ENCODE data around the gene LHCGR. TPM values are rescaled to one million over a fixed set of nuclear protein-coding genes. Genes with fewer than 3 reads are reported as not detected.

The LHCGR gene
- total RNA-seq, 4 donors from 2014 or later: not detected

DNA sequence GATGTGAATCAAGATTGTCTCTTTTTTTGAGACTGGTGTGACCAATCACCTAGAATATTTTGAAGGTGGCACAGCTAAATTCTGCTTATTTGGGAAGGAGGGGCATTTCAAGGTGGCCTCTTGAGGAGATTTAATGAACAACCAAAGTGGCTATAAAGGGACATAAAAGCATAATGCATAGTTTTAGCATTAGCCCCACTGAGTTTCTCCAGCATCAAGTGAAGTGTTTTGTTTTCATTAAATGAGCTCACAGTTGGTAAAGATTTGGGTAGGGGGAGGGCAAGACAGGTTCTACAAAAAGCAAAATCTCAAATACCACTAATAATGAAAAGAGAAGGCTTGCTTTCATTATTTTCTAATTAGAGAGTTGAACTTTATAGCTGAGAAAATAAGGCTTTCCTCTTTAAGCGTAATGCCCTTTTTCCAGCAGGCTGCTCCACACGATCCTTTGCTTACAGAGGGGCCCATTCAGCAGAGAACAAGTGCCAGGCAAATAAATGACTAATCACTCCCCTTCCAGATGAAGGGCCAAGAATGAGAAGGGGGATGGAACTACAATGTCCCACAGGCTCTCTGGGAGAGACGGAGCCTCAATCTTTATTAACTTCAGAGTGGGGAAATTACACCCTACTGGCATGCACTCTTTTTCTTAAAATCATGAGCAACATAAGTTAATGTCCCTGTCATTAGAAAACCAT is 35.9 kb downstream of the LHCGR start:
- 71% methylated on average over 3 of the region's 3 CpGs for WGBS
- no peaks in the 10 kb centered on the region for H3K9me3 ChIP-seq
- no peak for TF ChIP-seq POLR2A (IDR thresholded peaks at IDR 0.05)
- no peak for TF ChIP-seq EP300 (IDR thresholded peaks at IDR 0.05)
- TF ChIP-seq POLR2AphosphoS5 (IDR thresholded peaks at IDR 0.05): no peak
- TF ChIP-seq, protein P1, sequence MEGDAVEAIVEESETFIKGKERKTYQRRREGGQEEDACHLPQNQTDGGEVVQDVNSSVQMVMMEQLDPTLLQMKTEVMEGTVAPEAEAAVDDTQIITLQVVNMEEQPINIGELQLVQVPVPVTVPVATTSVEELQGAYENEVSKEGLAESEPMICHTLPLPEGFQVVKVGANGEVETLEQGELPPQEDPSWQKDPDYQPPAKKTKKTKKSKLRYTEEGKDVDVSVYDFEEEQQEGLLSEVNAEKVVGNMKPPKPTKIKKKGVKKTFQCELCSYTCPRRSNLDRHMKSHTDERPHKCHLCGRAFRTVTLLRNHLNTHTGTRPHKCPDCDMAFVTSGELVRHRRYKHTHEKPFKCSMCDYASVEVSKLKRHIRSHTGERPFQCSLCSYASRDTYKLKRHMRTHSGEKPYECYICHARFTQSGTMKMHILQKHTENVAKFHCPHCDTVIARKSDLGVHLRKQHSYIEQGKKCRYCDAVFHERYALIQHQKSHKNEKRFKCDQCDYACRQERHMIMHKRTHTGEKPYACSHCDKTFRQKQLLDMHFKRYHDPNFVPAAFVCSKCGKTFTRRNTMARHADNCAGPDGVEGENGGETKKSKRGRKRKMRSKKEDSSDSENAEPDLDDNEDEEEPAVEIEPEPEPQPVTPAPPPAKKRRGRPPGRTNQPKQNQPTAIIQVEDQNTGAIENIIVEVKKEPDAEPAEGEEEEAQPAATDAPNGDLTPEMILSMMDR (IDR thresholded peaks at IDR 0.05): no peak
- no peak for DNase-seq (ENCODE audit: low spot score in 2 of 2)
- no peaks in the 10 kb centered on the region for H3K36me3 ChIP-seq
- H3K4me1 ChIP-seq: no peaks in the 10 kb centered on the region
- H3K27ac ChIP-seq: no peak overlapping the region
- H3K27me3 ChIP-seq: no peaks in the 10 kb centered on the region
- H3K4me3 ChIP-seq: no peak overlapping the region

- Histone ChIP-seq H3K36me3 (no peaks in the 10 kb centered on the region), H3K9me3 (no peaks in the 10 kb centered on the region), H3K27me3 (no peaks in the 10 kb centered on the region), H3K4me1 (no peaks in the 10 kb centered on the region), H3K4me3 (no peak overlapping the region), H3K27ac (no peak overlapping the region)
- WGBS: 66% methylated on average over 3 of the region's 3 CpGs
- TF ChIP-seq, protein P1 (IDR thresholded peaks at IDR 0.05): no peak
- TF ChIP-seq EP300 (IDR thresholded peaks at IDR 0.05) (no peak), POLR2A (IDR thresholded peaks at IDR 0.05) (no peak), POLR2AphosphoS5 (IDR thresholded peaks at IDR 0.05) (no peak)
- DNase-seq (ENCODE audit: low spot score in 2 of 2): no peak
Measured at GRCh38 chr2:48717846-48718245, 37.7 kb downstream of the LHCGR start.

- Histone ChIP-seq H3K9me3 (no peaks in the 10 kb centered on the region), H3K36me3 (no peaks in the 10 kb centered on the region), H3K4me3 (no peak overlapping the region), H3K4me1 (no peaks in the 10 kb centered on the region), H3K27me3 (no peaks in the 10 kb centered on the region), H3K27ac (no peak overlapping the region)
- WGBS: 78% methylated on average over 1 of the region's 1 CpG
- no peak for DNase-seq (ENCODE audit: low spot score in 2 of 2)
- no peak for TF ChIP-seq POLR2AphosphoS5 (IDR thresholded peaks at IDR 0.05)
- TF ChIP-seq, protein P1 (IDR thresholded peaks at IDR 0.05): no peak
- TF ChIP-seq EP300 (IDR thresholded peaks at IDR 0.05): no peak
- TF ChIP-seq POLR2A (IDR thresholded peaks at IDR 0.05): no peak
Measured at GRCh38 chr2:48715956-48716355, 39.6 kb downstream of the LHCGR start.

GRCh38 chr2:48715042-48715899 is 40.3 kb downstream of the LHCGR start:
- no peak for DNase-seq (ENCODE audit: low spot score in 2 of 2)
- Histone ChIP-seq H3K4me3 (no peak overlapping the region), H3K27me3 (no peaks in the 10 kb centered on the region), H3K9me3 (no peaks in the 10 kb centered on the region), H3K36me3 (no peaks in the 10 kb centered on the region), H3K27ac (no peak overlapping the region), H3K4me1 (no peaks in the 10 kb centered on the region)
- TF ChIP-seq POLR2A (IDR thresholded peaks at IDR 0.05): no peak
- TF ChIP-seq EP300 (IDR thresholded peaks at IDR 0.05): no peak
- TF ChIP-seq, protein P1 (IDR thresholded peaks at IDR 0.05): no peak
- no peak for TF ChIP-seq POLR2AphosphoS5 (IDR thresholded peaks at IDR 0.05)
- WGBS: 64% methylated on average over 7 of the region's 7 CpGs

DNA sequence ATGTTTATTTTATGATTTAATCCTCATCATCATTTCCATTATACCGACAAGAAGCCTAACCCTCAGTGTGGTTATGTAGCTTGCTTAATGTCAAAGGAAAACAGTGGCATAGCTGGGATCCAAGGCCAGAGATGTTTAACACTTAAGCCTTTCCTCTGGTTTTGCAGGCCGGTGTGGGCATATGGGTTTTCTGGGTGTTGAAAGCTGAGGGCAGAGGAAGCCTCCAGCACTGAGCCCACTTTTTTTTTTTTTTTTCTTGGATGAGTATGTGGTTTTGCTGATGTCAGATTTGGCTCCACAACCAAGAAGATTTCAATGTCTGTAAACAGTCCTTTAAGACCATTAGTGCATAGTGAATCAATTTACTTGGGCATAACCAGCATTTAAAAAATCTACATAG is 41.3 kb downstream of the LHCGR start:
- 32% methylated on average over 2 of the region's 2 CpGs for WGBS
- no peak overlapping the region for H3K4me3 ChIP-seq
- TF ChIP-seq EP300 (IDR thresholded peaks at IDR 0.05) (no peak), POLR2AphosphoS5 (IDR thresholded peaks at IDR 0.05) (no peak), POLR2A (IDR thresholded peaks at IDR 0.05) (no peak)
- TF ChIP-seq, protein P1 (IDR thresholded peaks at IDR 0.05): no peak
- no peaks in the 10 kb centered on the region for H3K4me1 ChIP-seq
- H3K27me3 ChIP-seq: no peaks in the 10 kb centered on the region
- DNase-seq (ENCODE audit: low spot score in 2 of 2): no peak
- H3K9me3 ChIP-seq: no peaks in the 10 kb centered on the region
- H3K36me3 ChIP-seq: no peaks in the 10 kb centered on the region
- no peak overlapping the region for H3K27ac ChIP-seq
